Caco-2 (cell line): ENCODE data around the gene PRND. TPM values are rescaled to one million over a fixed set of nuclear protein-coding genes. Genes with fewer than 3 reads are reported as not detected.

Experiments
- BruUV-seq: library from RNA; stranded (reverse); fragments of 400-500 nt; replicated peaks from 2 replicates; lab custom pipeline; 2021; lab: Mats Ljungman, UMichigan
- CTCF ChIA-PET: fragments of 300-600 bp; sonication (Branson Sonifier 250); formaldehyde crosslinking; loops from one replicate; lab custom pipeline; 2022; ENCODE audit warnings: antibody characterized with exemption; lab: Charles Lee
- POLR2A ChIA-PET: fragments of 300-600 bp; sonication (Branson Sonifier 250); formaldehyde crosslinking; loops from one replicate; lab custom pipeline; 2022; ENCODE audit warnings: antibody characterized with exemption; lab: Charles Lee
- DNase-seq, 2 experiments: peaks; one replicate each; pipeline versions ENCODE4 v3.0.0 to v3.0.0-alpha.2; 2020 to 2022
- H3K27me3 ChIP-seq: replicated peaks from 2 replicates; pipeline ENCODE4 v1.6.0; 2011; ENCODE audit warnings: low read length; ENCODE audit not compliant: control insufficient read depth, insufficient read depth
- H3K36me3 ChIP-seq: 2 replicates; pipeline ENCODE4 v1.5.1; 2011; ENCODE audit warnings: low read length; ENCODE audit not compliant: control insufficient read depth, insufficient read depth
- H3K4me1 ChIP-seq: fragments of 250-450 bp; sonication (Bioruptor Pico); 2 replicates; pipeline ENCODE4 v1.5.1; 2020; ENCODE audit warnings: mild to moderate bottlenecking
- H3K4me3 ChIP-seq: 2 replicates; pipeline ENCODE4 v1.5.1; 2011; ENCODE audit warnings: low read depth, mild to moderate bottlenecking, control low read depth, low read length
- H3K9me3 ChIP-seq: fragments of 250-450 bp; sonication (Bioruptor Pico); 2 replicates; pipeline ENCODE4 v1.5.1; 2020; ENCODE audit warnings: mild to moderate bottlenecking, moderate library complexity
- H3K27ac Mint-ChIP-seq: one replicate; pipeline ENCODE4 v1.8.0; 2022; ENCODE audit warnings: mixed read lengths; ENCODE audit not compliant: unreplicated experiment
- H3K27me3 Mint-ChIP-seq: one replicate; pipeline ENCODE4 v1.8.0; 2022; ENCODE audit warnings: mixed read lengths; ENCODE audit not compliant: insufficient read depth, unreplicated experiment
- H3K36me3 Mint-ChIP-seq: one replicate; pipeline ENCODE4 v1.8.0; 2022; ENCODE audit warnings: mild to moderate bottlenecking, mixed read lengths; ENCODE audit not compliant: insufficient read depth, unreplicated experiment
- H3K4me1 Mint-ChIP-seq: one replicate; pipeline ENCODE4 v1.8.0; 2022; ENCODE audit warnings: low read depth, mixed read lengths; ENCODE audit not compliant: unreplicated experiment
- H3K4me3 Mint-ChIP-seq: one replicate; pipeline ENCODE4 v1.8.0; 2022; ENCODE audit warnings: mild to moderate bottlenecking, moderate library complexity, mixed read lengths; ENCODE audit not compliant: unreplicated experiment
- H3K9me3 Mint-ChIP-seq: one replicate; pipeline ENCODE4 v1.8.0; 2022; ENCODE audit warnings: mixed read lengths; ENCODE audit not compliant: unreplicated experiment
- intact Hi-C: fragments of 100-400 bp; cut with micrococcal nuclease; formaldehyde crosslinking; loops from one replicate; pipeline ENCODE4 v1.10.0; 2022; ENCODE audit not compliant: unreplicated experiment
- total RNA-seq: library from RNA; stranded (reverse); gene quantifications from 2 replicates; pipeline ENCODE4 v1.2.3, GENCODE V29; 2022
- TF ChIP-seq, protein P1 (sequence below), 2 experiments: fragments of 200-600 bp in 1 of 2; IDR thresholded peaks; 1 replicate in 1 of 2; 2 replicates in 1 of 2; pipeline versions ENCODE4 v1.5.1 to v1.8.0; 2011 to 2022; ENCODE audit warnings: antibody characterized with exemption in 1 of 2, control low read depth in 1 of 2, inconsistent platforms in 1 of 2, low read depth in 1 of 2, low read length in 1 of 2, mild to moderate bottlenecking in 1 of 2, moderate library complexity in 1 of 2; ENCODE audit not compliant: insufficient read depth in 1 of 2, severe bottlenecking in 1 of 2, unreplicated experiment in 1 of 2

Gene PRND
- total RNA-seq, 1 experiment from 2014 or later = not detected

DNA sequence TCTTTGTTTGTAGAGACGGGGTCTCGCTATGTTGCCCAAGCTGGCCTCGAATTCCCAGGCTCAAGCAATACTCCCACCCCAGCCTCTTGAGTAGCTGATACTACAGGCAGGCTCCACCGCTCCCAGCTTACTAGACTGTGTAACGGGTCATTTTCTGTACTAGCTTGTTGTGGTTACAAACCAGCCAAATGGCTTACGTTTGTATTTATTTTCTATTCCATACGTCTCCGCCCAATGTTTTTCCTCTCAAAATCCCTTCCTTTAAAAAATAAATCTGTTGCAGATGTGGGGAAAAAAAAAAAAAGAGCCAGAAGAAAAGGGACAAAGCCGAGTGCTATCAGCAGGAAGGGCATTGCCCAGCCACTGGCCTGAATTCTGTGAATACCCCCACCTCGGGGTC, 41.6 kb downstream of the PRND start:
- Histone ChIP-seq H3K4me3 (no peak overlapping the region), H3K9me3 (no peaks in the 10 kb centered on the region), H3K36me3 (no peaks in the 10 kb centered on the region), H3K27me3 (no peaks in the 10 kb centered on the region), H3K4me1 (peaks cover 8% of the 10 kb centered on the region; the same call in 1 of the 2 replicates)
- Mint-ChIP-seq H3K36me3 (no peaks in the 10 kb centered on the region), H3K4me1 (no peaks in the 10 kb centered on the region), H3K27ac (no peak overlapping the region), H3K9me3 (no peaks in the 10 kb centered on the region), H3K4me3 (no peak overlapping the region), H3K27me3 (peaks cover 14% of the 10 kb centered on the region)
- no peak for DNase-seq
- ChIA-PET CTCF (interaction anchor here (0.6 to 0.9 kb wide), 2 partner anchors 14 to 193 kb away, joined by 3 to 4 read pairs; no protein-coding TSS in a partner anchor), POLR2A (no interaction called here)
- intact Hi-C loops = no loop called here
- BruUV-seq = no TSS peak
- TF ChIP-seq, protein P1, sequence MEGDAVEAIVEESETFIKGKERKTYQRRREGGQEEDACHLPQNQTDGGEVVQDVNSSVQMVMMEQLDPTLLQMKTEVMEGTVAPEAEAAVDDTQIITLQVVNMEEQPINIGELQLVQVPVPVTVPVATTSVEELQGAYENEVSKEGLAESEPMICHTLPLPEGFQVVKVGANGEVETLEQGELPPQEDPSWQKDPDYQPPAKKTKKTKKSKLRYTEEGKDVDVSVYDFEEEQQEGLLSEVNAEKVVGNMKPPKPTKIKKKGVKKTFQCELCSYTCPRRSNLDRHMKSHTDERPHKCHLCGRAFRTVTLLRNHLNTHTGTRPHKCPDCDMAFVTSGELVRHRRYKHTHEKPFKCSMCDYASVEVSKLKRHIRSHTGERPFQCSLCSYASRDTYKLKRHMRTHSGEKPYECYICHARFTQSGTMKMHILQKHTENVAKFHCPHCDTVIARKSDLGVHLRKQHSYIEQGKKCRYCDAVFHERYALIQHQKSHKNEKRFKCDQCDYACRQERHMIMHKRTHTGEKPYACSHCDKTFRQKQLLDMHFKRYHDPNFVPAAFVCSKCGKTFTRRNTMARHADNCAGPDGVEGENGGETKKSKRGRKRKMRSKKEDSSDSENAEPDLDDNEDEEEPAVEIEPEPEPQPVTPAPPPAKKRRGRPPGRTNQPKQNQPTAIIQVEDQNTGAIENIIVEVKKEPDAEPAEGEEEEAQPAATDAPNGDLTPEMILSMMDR (IDR thresholded peaks at IDR 0.05; ENCODE audit: insufficient read depth in 1 of 2, low read depth in 1 of 2, low read length in 1 of 2, severe bottlenecking in 1 of 2, unreplicated experiment in 1 of 2) = no peak

DNA sequence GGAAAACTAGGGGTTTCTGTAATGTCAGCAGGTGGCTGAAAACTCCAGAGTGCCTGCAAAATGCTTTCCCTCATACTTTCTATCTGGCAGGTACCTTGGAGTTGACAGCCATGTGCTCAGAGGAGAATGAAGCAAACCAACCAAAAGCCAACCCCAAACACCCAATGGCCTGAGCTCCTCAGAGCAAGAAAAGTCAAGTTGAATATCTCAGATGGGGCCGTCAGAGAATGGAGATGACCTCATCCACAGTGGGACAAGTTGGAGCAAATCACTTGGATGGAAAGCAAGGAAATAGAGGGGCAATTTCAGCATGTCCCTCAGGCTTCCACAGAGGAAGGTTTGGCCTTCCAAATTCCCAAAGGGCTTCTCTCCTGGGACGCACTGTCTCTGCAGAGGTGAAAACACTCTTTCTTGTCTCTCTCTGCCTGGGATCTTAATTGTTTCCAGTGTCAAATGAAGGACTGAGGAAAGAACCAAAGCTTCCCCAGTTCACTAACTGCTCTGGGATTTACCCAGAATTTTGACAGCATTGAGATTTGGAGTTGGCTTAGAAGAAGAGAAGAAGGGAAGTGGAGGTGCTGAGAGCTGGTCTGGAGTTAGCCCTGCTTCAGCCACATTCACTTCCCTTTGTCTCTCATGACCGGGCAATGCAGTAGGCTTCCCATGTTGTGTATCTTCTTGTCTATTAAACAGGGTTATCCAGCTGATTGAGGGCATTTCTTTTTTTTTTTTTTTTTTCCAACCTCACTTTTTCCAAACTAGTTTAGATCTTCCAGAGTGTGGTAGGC, 42.2 kb downstream of the PRND start:
- DNase-seq = no peak
- H3K27ac Mint-ChIP-seq = no peak overlapping the region
- H3K4me1 Mint-ChIP-seq = no peaks in the 10 kb centered on the region
- H3K4me3 Mint-ChIP-seq = no peak overlapping the region
- CTCF ChIA-PET = interaction anchor here (0.6 kb wide), 1 partner anchor 14 kb away, joined by 4 read pairs; no protein-coding TSS in a partner anchor
- no peaks in the 10 kb centered on the region for H3K9me3 Mint-ChIP-seq
- no peaks in the 10 kb centered on the region for H3K36me3 Mint-ChIP-seq
- Histone ChIP-seq H3K27me3 (no peaks in the 10 kb centered on the region), H3K9me3 (no peaks in the 10 kb centered on the region), H3K4me3 (no peak overlapping the region), H3K4me1 (peaks cover 8% of the 10 kb centered on the region; the same call in 1 of the 2 replicates), H3K36me3 (no peaks in the 10 kb centered on the region)
- intact Hi-C loops = no loop called here
- POLR2A ChIA-PET = no interaction called here
- peaks cover 10% of the 10 kb centered on the region for H3K27me3 Mint-ChIP-seq
- no TSS peak for BruUV-seq
- TF ChIP-seq, protein P1 (IDR thresholded peaks at IDR 0.05; ENCODE audit: insufficient read depth in 1 of 2, low read depth in 1 of 2, low read length in 1 of 2, severe bottlenecking in 1 of 2, unreplicated experiment in 1 of 2) = no peak

DNA sequence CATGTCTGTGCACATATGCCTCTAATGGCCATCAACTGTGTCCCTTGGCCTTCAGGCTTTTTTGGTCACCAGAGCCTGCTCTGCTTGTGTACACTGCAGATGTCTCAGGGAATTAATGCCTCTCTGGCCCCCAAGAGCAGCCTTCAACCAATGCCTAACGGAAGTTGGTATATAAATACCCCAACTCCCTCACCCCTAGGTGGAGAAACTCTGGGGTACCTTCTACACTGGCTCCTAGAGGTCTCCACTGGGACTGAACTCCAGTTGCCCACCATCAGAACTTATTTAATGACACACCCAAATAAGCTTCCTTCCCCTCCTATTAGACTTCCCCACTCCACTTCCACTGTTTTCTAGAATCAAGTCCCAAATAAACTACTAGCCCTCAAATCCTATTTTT, 43.1 kb downstream of the PRND start:
- no peak for DNase-seq
- no peaks in the 10 kb centered on the region for H3K9me3 Mint-ChIP-seq
- BruUV-seq = no TSS peak
- H3K4me1 Mint-ChIP-seq = no peaks in the 10 kb centered on the region
- no peaks in the 10 kb centered on the region for H3K27me3 ChIP-seq
- H3K4me1 ChIP-seq = peaks cover 5% of the 10 kb centered on the region; the same call in 1 of the 2 replicates
- POLR2A ChIA-PET = no interaction called here
- peaks cover 10% of the 10 kb centered on the region for H3K27me3 Mint-ChIP-seq
- intact Hi-C loops = no loop called here
- TF ChIP-seq, protein P1 (IDR thresholded peaks at IDR 0.05; ENCODE audit: insufficient read depth in 1 of 2, low read depth in 1 of 2, low read length in 1 of 2, severe bottlenecking in 1 of 2, unreplicated experiment in 1 of 2) = no peak
- no peak overlapping the region for H3K4me3 Mint-ChIP-seq
- CTCF ChIA-PET = no interaction called here
- H3K36me3 ChIP-seq = no peaks in the 10 kb centered on the region
- no peaks in the 10 kb centered on the region for H3K9me3 ChIP-seq
- H3K36me3 Mint-ChIP-seq = no peaks in the 10 kb centered on the region
- no peak overlapping the region for H3K4me3 ChIP-seq
- H3K27ac Mint-ChIP-seq = no peak overlapping the region
